NB4 (cell line): ENCODE data around the gene DDX17.
"Not testable (repeated sequence)": the region's sequence is repeated elsewhere in the genome, so short reads cannot be mapped to it uniquely, and the experiment has no call there.

Experiments
- DNase-seq: peaks from one replicate; pipeline ENCODE4 v3.0.0; 2010; ENCODE audit warnings: low read depth
- H3K4me3 ChIP-seq: one replicate; pipeline ENCODE4 v1.5.1; 2011; ENCODE audit warnings: mild to moderate bottlenecking, low read depth, low read length, moderate library complexity
- CTCF ChIP-seq: IDR thresholded peaks from one replicate; pipeline ENCODE4 v1.5.1; 2012; ENCODE audit warnings: low read depth, low read length
- MYC ChIP-seq: IDR thresholded peaks from 2 replicates; pipeline ENCODE4 v1.6.1; 2011; ENCODE audit warnings: low read depth, low read length
- POLR2A ChIP-seq: IDR thresholded peaks from 2 replicates; pipeline ENCODE4 v1.6.1; 2011; ENCODE audit warnings: mild to moderate bottlenecking; ENCODE audit not compliant: insufficient read length; ENCODE audit errors: extremely low read depth
- TF ChIP-seq, protein P1 (sequence below): IDR thresholded peaks from 2 replicates; pipeline ENCODE4 v1.6.1; 2011; ENCODE audit warnings: low read depth, low read length

The DDX17 gene

GRCh38 chr22:38474003-38474607 is 32.0 kb downstream of the DDX17 start:
- TF ChIP-seq CTCF (no peak), POLR2A (no peak), MYC (no peak)
- TF ChIP-seq, protein P1, sequence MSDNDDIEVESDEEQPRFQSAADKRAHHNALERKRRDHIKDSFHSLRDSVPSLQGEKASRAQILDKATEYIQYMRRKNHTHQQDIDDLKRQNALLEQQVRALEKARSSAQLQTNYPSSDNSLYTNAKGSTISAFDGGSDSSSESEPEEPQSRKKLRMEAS, result no peak
- no peak for DNase-seq
- H3K4me3 ChIP-seq, result no peak overlapping the region

DNA sequence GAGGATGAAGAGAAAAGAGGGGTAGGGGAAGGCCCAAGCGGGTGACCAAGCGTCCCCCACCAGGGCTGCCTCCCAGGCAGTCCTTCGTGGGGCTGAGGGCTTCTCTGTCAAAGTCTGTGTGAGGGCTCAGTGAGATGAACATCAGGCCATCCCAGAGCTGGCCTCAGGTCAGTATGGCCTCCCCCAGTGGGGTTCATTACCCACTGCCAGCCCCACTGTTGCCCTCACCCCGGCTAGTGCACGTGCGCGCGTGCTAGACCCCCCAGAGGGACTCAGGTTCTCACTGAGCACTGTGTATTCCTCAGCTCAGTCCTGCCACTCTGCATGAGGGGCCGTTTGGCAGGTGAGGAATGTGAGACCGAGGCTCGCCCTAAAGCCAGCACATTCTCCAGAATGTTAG is 34.9 kb downstream of the DDX17 start:
- DNase-seq, result no peak
- H3K4me3 ChIP-seq, result no peak overlapping the region
- TF ChIP-seq POLR2A (no peak), MYC (no peak), CTCF (no peak)
- TF ChIP-seq, protein P1, result no peak

GRCh38 chr22:38470179-38470578 is 35.9 kb downstream of the DDX17 start:
- not testable (repeated sequence) for DNase-seq, H3K4me3 ChIP-seq

- DNase-seq, result no peak
- TF ChIP-seq MYC (no peak), CTCF (no peak)
- TF ChIP-seq, protein P1, result no peak
- H3K4me3 ChIP-seq, result no peak overlapping the region
These were observed 36.8 kb downstream of the DDX17 start for GRCh38 chr22:38469306-38469781.

DNA sequence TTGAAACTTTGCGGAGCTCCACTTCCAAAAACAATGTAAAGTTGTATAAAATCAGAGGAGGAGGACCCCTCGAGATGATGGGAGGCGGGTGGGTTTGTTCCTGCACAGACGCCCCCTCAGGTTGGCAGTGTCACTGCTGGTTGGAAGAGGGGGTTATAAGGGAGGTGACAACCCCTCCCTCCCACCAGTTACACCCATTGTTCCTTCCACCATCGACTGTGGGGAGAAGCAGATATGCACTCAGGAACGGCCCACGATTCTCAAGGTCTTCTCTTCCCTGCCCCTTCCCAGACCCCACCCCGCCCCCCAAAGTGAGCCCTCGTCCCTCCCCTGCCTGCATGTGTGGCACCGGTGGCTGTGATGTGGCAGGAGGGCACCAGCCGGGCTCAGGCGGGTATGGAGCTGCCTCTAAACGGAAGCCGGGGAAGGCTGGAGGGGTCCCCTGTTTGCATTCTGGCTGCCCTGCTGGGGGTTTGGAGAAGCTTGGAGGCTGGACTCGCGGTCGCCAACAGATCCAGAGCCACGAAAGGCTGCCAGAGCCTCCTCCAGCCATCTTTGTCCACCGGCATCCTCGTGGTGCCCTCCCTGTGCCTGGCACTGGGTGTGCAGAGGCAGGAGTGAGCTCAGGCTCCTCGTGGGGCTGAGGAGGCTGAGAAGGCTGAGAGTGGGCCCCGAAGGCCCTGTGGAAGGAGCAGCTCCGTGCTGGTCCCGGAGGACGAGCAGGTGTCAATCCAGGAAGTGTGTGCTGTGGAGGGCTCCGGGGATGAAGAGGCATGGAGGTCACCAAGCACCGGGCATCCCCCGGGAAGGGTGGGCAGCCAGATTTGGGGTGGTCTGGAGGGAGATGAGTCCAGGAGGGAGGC is 37.4 kb downstream of the DDX17 start:
- peak; percentile 28 for DNase-seq
- TF ChIP-seq POLR2A (no peak), CTCF (peak; percentile 14)
- no peak overlapping the region for H3K4me3 ChIP-seq

DNA sequence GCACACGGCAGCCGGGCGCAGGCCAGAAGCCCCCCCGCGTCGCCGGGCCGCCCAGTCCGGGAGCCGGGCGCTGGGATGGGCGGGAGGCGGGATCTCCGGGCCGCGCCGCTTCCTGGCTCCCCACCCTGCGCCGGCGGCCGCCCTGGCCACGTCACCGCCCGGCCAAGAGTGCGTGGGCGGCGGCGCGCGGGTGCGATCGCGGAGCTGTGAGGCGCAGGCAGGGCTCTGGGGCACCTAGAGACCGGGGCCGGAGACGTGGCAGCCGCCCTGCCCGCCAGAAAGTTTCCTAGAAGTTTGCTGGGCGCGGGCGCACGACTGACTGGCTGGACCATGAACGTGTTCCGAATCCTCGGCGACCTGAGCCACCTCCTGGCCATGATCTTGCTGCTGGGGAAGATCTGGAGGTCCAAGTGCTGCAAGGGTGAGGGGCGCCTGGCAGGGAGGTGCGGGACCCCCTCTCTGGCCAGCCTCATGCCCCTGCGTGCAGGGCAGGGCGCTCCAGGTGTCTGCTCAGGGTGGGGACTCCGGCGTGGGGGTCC is 38.1 kb downstream of the DDX17 start, which contains the start of gene KDELR3:
Gene KDELR3 (plus strand): TSS at position 193 of the 539 bp plus-strand sequence. CDS start 138 bp downstream, at position 331.
- TF ChIP-seq, protein P1, result no peak
- TF ChIP-seq CTCF, result no peak
- TF ChIP-seq POLR2A, result no peak
- no peak for TF ChIP-seq MYC
- peak within 1 kb of the TSS; percentile 34 for H3K4me3 ChIP-seq
- DNase-seq, result peak; percentile 69
